SK-N-SH treated with all-trans-retinoic acid at 6 μM for 48 hours (cell line): ENCODE measurements around the gene RBM27.

Experiments used
- CSDC2 ChIP-seq: fragments of 250-450 bp; sonication (Bioruptor Pico); IDR thresholded peaks from 2 replicates; pipeline ENCODE4 v1.5.0; 2020; ENCODE audit warnings: mild to moderate bottlenecking, moderate library complexity
- ESRRG ChIP-seq: fragments of 250-450 bp; sonication (Bioruptor Pico); IDR thresholded peaks from 2 replicates; pipeline ENCODE4 v1.6.1; 2021; ENCODE audit warnings: mild to moderate bottlenecking
- RARB ChIP-seq: fragments of 250-450 bp; sonication (Bioruptor Pico); IDR thresholded peaks from 2 replicates; pipeline ENCODE4 v1.8.0; 2021; ENCODE audit warnings: mild to moderate bottlenecking, moderate library complexity
- ZNF565 ChIP-seq: fragments of 450-650 bp; formaldehyde crosslinking; conservative IDR thresholded peaks from 2 replicates; pipeline ENCODE4 v1.5.0; 2020; ENCODE audit warnings: low read depth, mild to moderate bottlenecking, moderate library complexity
- ZNF8 ChIP-seq: fragments of 450-650 bp; formaldehyde crosslinking; IDR thresholded peaks from 2 replicates; pipeline ENCODE4 v1.5.0; 2020; ENCODE audit warnings: mild to moderate bottlenecking, moderate library complexity
- TF ChIP-seq, protein P1 (sequence below): fragments of 250-450 bp; sonication (Bioruptor Pico); IDR thresholded peaks from 2 replicates; pipeline ENCODE4 v1.5.1; 2020; ENCODE audit warnings: low read depth, mild to moderate bottlenecking, moderate library complexity

DNA sequence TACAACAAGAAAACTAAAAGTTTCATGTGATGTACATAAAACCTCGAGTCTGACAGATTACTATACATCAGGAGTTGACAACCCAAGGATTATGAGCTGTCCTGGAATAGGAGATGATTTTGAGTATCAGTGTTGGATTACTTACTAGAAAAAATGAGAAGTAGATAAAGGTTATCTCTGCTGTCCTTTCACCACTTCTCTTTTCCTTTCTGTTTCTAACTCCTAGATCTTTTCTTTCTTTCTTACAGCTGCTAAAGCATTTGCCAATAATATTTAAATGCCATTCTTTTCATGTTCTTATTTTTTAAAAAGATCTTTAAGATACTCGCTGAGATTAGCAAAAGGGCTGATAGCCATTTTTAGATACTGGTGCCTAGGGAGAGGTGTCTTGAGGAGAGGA is 14.8 kb downstream of the RBM27 start:
- TF ChIP-seq ESRRG (CRISPR knock-in tag) (no peak), ZNF565 (CRISPR knock-in tag) (no peak), RARB (CRISPR knock-in tag) (no peak), ZNF8 (CRISPR knock-in tag) (no peak), CSDC2 (CRISPR knock-in tag) (no peak)
- TF ChIP-seq, protein P1, sequence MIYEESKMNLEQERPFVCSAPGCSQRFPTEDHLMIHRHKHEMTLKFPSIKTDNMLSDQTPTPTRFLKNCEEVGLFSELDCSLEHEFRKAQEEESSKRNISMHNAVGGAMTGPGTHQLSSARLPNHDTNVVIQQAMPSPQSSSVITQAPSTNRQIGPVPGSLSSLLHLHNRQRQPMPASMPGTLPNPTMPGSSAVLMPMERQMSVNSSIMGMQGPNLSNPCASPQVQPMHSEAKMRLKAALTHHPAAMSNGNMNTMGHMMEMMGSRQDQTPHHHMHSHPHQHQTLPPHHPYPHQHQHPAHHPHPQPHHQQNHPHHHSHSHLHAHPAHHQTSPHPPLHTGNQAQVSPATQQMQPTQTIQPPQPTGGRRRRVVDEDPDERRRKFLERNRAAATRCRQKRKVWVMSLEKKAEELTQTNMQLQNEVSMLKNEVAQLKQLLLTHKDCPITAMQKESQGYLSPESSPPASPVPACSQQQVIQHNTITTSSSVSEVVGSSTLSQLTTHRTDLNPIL (CRISPR knock-in tag) = no peak
